Keratinocyte (primary cell): ENCODE results near the gene SKA2. TPM values are rescaled to one million over a fixed set of nuclear protein-coding genes. Genes with fewer than 3 reads are reported as not detected.

Experiments
- DNase-seq: peaks from one replicate; pipeline ENCODE4 v3.0.0-alpha.2; 2011; ENCODE audit warnings: low read depth, missing footprints, low spot score
- FAIRE-seq: peaks from 2 replicates; lab custom pipeline; 2011; peaks lifted over from hg19 to GRCh38; lab: Jason Lieb, UNC
- H2AFZ ChIP-seq: 2 replicates; pipeline ENCODE4 v1.6.0; 2012; ENCODE audit warnings: low read length, control low read depth, inconsistent platforms; ENCODE audit not compliant: control insufficient read depth
- H3K27ac ChIP-seq: 2 replicates; pipeline ENCODE4 v1.5.1; 2011; ENCODE audit warnings: low read length; ENCODE audit not compliant: control insufficient read depth, insufficient read depth
- H3K27me3 ChIP-seq: 3 replicates; pipeline ENCODE4 v1.6.0; 2011; ENCODE audit warnings: low read length; ENCODE audit not compliant: control insufficient read depth, insufficient read depth; ENCODE audit errors: extremely low read depth
- H3K36me3 ChIP-seq, 2 experiments: 2 replicates in 1 of 2; 3 replicates in 1 of 2; pipeline ENCODE4 v1.5.1; 2011; ENCODE audit warnings: low read length in 2 of 2, mild to moderate bottlenecking in 1 of 2; ENCODE audit not compliant: control insufficient read depth in 2 of 2, insufficient read depth in 2 of 2; ENCODE audit errors: extremely low read depth in 1 of 2
- H3K4me1 ChIP-seq: 3 replicates; pipeline ENCODE4 v1.5.1; 2011; ENCODE audit warnings: low read length; ENCODE audit not compliant: control insufficient read depth, insufficient read depth; ENCODE audit errors: extremely low read depth
- H3K4me2 ChIP-seq: 3 replicates; pipeline ENCODE4 v1.6.0; 2011; ENCODE audit warnings: low read depth, low read length; ENCODE audit not compliant: control insufficient read depth, insufficient read depth; ENCODE audit errors: extremely low read depth
- H3K4me3 ChIP-seq, 3 experiments: fragments of 200-600 bp in 1 of 3; sonication (generic) in 1 of 3; 2 replicates in 2 of 3; 3 replicates in 1 of 3; pipeline ENCODE4 v1.5.1; 2011 to 2016; ENCODE audit warnings: low read length in 3 of 3, mild to moderate bottlenecking in 3 of 3, control low read depth in 2 of 3, inconsistent platforms in 1 of 3, low read depth in 1 of 3, mixed read lengths in 1 of 3, mixed run types in 1 of 3, moderate library complexity in 1 of 3; ENCODE audit not compliant: control insufficient read depth in 2 of 3, insufficient read depth in 2 of 3; ENCODE audit errors: extremely low read depth in 1 of 3
- H3K79me2 ChIP-seq: 2 replicates; pipeline ENCODE4 v1.6.0; 2012; ENCODE audit warnings: low read length; ENCODE audit not compliant: control insufficient read depth, insufficient read depth
- H3K9ac ChIP-seq: 3 replicates; pipeline ENCODE4 v1.6.0; 2011; ENCODE audit warnings: low read length; ENCODE audit not compliant: control insufficient read depth, insufficient read depth; ENCODE audit errors: extremely low read depth
- H3K9me1 ChIP-seq: 3 replicates; pipeline ENCODE4 v1.6.0; 2011; ENCODE audit warnings: low read length; ENCODE audit not compliant: control insufficient read depth, insufficient read depth; ENCODE audit errors: extremely low read depth
- H3K9me3 ChIP-seq: 2 replicates; pipeline ENCODE4 v1.5.1; 2012; ENCODE audit warnings: low read depth, low read length; ENCODE audit not compliant: control insufficient read depth
- H4K20me1 ChIP-seq: 3 replicates; pipeline ENCODE4 v1.6.0; 2011; ENCODE audit warnings: low read length; ENCODE audit not compliant: control insufficient read depth, insufficient read depth; ENCODE audit errors: extremely low read depth
- CTCF ChIP-seq, 3 experiments: IDR thresholded peaks in 1 of 3; conservative IDR thresholded peaks in 1 of 3; optimal IDR thresholded peaks in 1 of 3; 2 replicates in 2 of 3; 3 replicates in 1 of 3; pipeline versions ENCODE3 to v1.5.1; 2011; ENCODE audit warnings: low read length in 3 of 3, mild to moderate bottlenecking in 3 of 3, moderate library complexity in 2 of 3, control low read depth in 1 of 3, inconsistent platforms in 1 of 3; ENCODE audit not compliant: insufficient read depth in 2 of 3; ENCODE audit errors: extremely low read depth in 1 of 3
- EZH2 ChIP-seq: IDR thresholded peaks from one replicate; pipeline ENCODE4 v1.6.1; 2012; ENCODE audit warnings: inconsistent platforms, mild to moderate bottlenecking, low read length, moderate library complexity
- dilution Hi-C: fragments of 300-500 bp; cut with MboI; formaldehyde crosslinking; loops from one replicate; pipeline ENCODE4 v1.7.0; 2020; ENCODE audit warnings: low sequenced_read_pairs; ENCODE audit not compliant: extremely low pct_ligation_motif_present
- polyA plus RNA-seq, 5 experiments: library from polyadenylated mRNA; depleted of rRNA in 3 of 5; stranded (reverse) in 3 of 5; stranded (forward) in 1 of 5; unstranded in 1 of 5; fragments of >200 nt; gene quantifications; 1 replicate in 1 of 5; 2 replicates in 3 of 5; 3 replicates in 1 of 5; pipeline versions ENCODE4 v1.2.1 to v1.2.3, GENCODE V29; 2011 to 2012; ENCODE audit warnings: missing spikeins in 2 of 5, low read depth in 1 of 5, low replicate concordance in 1 of 5

The SKA2 gene
- polyA plus RNA-seq, 1 donor (not counting 4 experiments of a cell fraction or from before 2014, with no cell fraction given) = 52.8 TPM

GRCh38 chr17:59105852-59106462, 49.0 kb downstream of the SKA2 start:
- Histone ChIP-seq H3K9me3 (no peaks in the 10 kb centered on the region), H3K36me3 (peaks cover 0 to 2% of the 10 kb centered on the region in 2 experiments), H3K27me3 (no peaks in the 10 kb centered on the region), H3K4me2 (peak overlapping the region; percentile 83), H3K4me1 (peaks cover 8% of the 10 kb centered on the region), H3K9ac (peak overlapping the region; percentile 90), H3K9me1 (no peaks in the 10 kb centered on the region), H4K20me1 (no peaks in the 10 kb centered on the region), H2AFZ (peak overlapping the region; percentile 77), H3K4me3 (peak overlapping the region; percentile 78 to 84 (median 82)), H3K79me2 (peaks cover 46% of the 10 kb centered on the region), H3K27ac (peak overlapping the region; percentile 76)
- peak; percentile 23 for DNase-seq
- FAIRE-seq = no peak
- dilution Hi-C loops = no loop called here
- no peak for TF ChIP-seq CTCF (optimal IDR thresholded peaks at IDR 0.05 in 1 of 3, IDR thresholded peaks at IDR 0.05 in 1 of 3, conservative IDR thresholded peaks at IDR 0.05 in 1 of 3; ENCODE audit: extremely low read depth in 1 of 3, insufficient read depth in 2 of 3, low read length in 3 of 3)
- no peak for TF ChIP-seq EZH2

GRCh38 chr17:59101178-59101577, 53.8 kb downstream of the SKA2 start:
- Histone ChIP-seq H4K20me1 (no peaks in the 10 kb centered on the region), H3K4me1 (peaks cover 8% of the 10 kb centered on the region), H3K27ac (no peak overlapping the region), H2AFZ (no peak overlapping the region), H3K36me3 (no peaks in the 10 kb centered on the region), H3K27me3 (no peaks in the 10 kb centered on the region), H3K79me2 (peaks cover 70% of the 10 kb centered on the region), H3K4me2 (no peak overlapping the region), H3K4me3 (no peak overlapping the region), H3K9me3 (no peaks in the 10 kb centered on the region), H3K9ac (no peak overlapping the region), H3K9me1 (no peaks in the 10 kb centered on the region)
- DNase-seq (no peak), FAIRE-seq (no peak)
- dilution Hi-C loops = no loop called here
- no peak for TF ChIP-seq CTCF (optimal IDR thresholded peaks at IDR 0.05 in 1 of 3, IDR thresholded peaks at IDR 0.05 in 1 of 3, conservative IDR thresholded peaks at IDR 0.05 in 1 of 3; ENCODE audit: extremely low read depth in 1 of 3, insufficient read depth in 2 of 3, low read length in 3 of 3)
- TF ChIP-seq EZH2 = no peak
